ENCODE results near the gene CYB5D1. TPM values are rescaled to one million over a fixed set of nuclear protein-coding genes. Genes with fewer than 3 reads are reported as not detected.

Gene CYB5D1
- total RNA-seq, 4 donors from 2014 or later: 3.3 to 5.1 (median 4.2) TPM

- peaks cover 0 to 44% (median 21%) of the 10 kb centered on the region in 4 donors for H3K4me1 ChIP-seq
- H3K27me3 ChIP-seq: no peaks in the 10 kb centered on the region
- H3K9me3 ChIP-seq: no peaks in the 10 kb centered on the region
- peaks cover 0 to 4% (median 0%) of the 10 kb centered on the region in 3 donors for H3K36me3 ChIP-seq
- H3K27ac ChIP-seq: peak overlapping the region; percentile 88 to 100 (median 95)
- TF ChIP-seq CTCF (IDR thresholded peaks at IDR 0.05) (peak; percentile 69 to 92 (median 84)), POLR2A (IDR thresholded peaks at IDR 0.05) (peak; percentile 63 to 66)
- peak; percentile 93 to 97 (median 97) for DNase-seq
- peak overlapping the region; percentile 54 to 85 (median 76) for H3K4me3 ChIP-seq
Measured at GRCh38 chr17:7834957-7835813, 22.6 kb upstream of the CYB5D1 start.

GRCh38 chr17:7835814-7836595 is 21.8 kb upstream of the CYB5D1 start:
- TF ChIP-seq POLR2A (IDR thresholded peaks at IDR 0.05) (peak in 1 of 2 donors; percentile 92), CTCF (IDR thresholded peaks at IDR 0.05) (no peak)
- Histone ChIP-seq H3K4me3 (peak overlapping the region; percentile 54 to 85 (median 76)), H3K27ac (peak overlapping the region; percentile 88 to 100 (median 95)), H3K4me1 (peaks cover 0 to 52% (median 25%) of the 10 kb centered on the region in 4 donors), H3K9me3 (no peaks in the 10 kb centered on the region), H3K36me3 (peaks cover 0 to 7% (median 0%) of the 10 kb centered on the region in 3 donors), H3K27me3 (no peaks in the 10 kb centered on the region)
- peak; percentile 74 to 88 (median 83) for DNase-seq

- Histone ChIP-seq H3K4me3 (peak overlapping the region; percentile 54 to 85 (median 76)), H3K4me1 (peaks cover 0 to 56% (median 27%) of the 10 kb centered on the region in 4 donors), H3K9me3 (no peaks in the 10 kb centered on the region), H3K36me3 (peaks cover 0 to 7% (median 0%) of the 10 kb centered on the region in 3 donors), H3K27ac (peak overlapping the region; percentile 88 to 100 (median 95)), H3K27me3 (no peaks in the 10 kb centered on the region)
- TF ChIP-seq POLR2A (IDR thresholded peaks at IDR 0.05): peak in 1 of 2 donors; percentile 54
- TF ChIP-seq CTCF (IDR thresholded peaks at IDR 0.05): peak in 1 of 6 experiments; percentile 37
- peak; percentile 67 to 98 (median 96) for DNase-seq
Measured at GRCh38 chr17:7836596-7837407, 21.0 kb upstream of the CYB5D1 start.

- Histone ChIP-seq H3K27me3 (no peaks in the 10 kb centered on the region), H3K4me3 (peak overlapping the region; percentile 16 to 85 (median 50)), H3K27ac (peak overlapping the region; percentile 88 to 100 (median 95)), H3K36me3 (peaks cover 0 to 7% (median 0%) of the 10 kb centered on the region in 3 donors), H3K4me1 (peaks cover 0 to 56% (median 27%) of the 10 kb centered on the region in 4 donors), H3K9me3 (no peaks in the 10 kb centered on the region)
- TF ChIP-seq CTCF (IDR thresholded peaks at IDR 0.05) (peak in 3 of 6 experiments; percentile 18 to 25 (median 23)), POLR2A (IDR thresholded peaks at IDR 0.05) (peak; percentile 62)
- DNase-seq: no peak
Measured at GRCh38 chr17:7837408-7838088, 20.3 kb upstream of the CYB5D1 start.

Measured in Peyer's patch (tissue), 4 donors.